ENCODE data around the gene PRDM5. TPM values are rescaled to one million over a fixed set of nuclear protein-coding genes. Genes with fewer than 3 reads are reported as not detected.

PRDM5 gene
- total and polyA plus RNA-seq, 2 donors (not counting 3 experiments of a cell fraction or from before 2014, with no cell fraction given): 2.2 to 8.1 TPM

DNA sequence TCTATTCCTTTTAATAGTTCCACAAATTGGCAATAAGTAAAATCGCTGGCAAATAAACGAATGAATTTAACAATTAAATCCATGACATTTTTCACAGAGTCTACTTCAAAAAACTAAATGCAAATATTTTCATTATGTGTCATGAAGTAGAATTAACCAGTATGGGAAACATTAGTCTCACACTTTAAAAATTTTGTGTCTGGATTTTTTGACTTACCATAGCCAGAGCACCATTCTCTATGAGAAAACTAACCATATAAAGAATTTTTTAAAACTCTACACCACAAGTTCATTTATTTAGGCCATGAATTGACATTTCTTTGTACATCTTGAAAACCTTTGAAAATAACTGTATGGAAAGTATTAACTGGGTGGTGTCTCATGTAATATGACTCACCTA is 41.2 kb downstream of the PRDM5 start:
- FAIRE-seq: no peak
- no peaks in the 10 kb centered on the region for H3K27me3 ChIP-seq (ENCODE audit: control insufficient read depth in 2 of 2, insufficient read depth in 2 of 2, low read length in 2 of 2)
- DNase-seq (ENCODE audit: low read depth, low spot score): no peak
- H4K20me1 ChIP-seq (replicated peaks; ENCODE audit: control insufficient read depth, extremely low read depth, insufficient read depth, low read length): no peaks in the 10 kb centered on the region
- no peaks in the 10 kb centered on the region for H3K9me1 ChIP-seq (replicated peaks; ENCODE audit: control insufficient read depth, extremely low read depth, insufficient read depth, low read length)
- no peak overlapping the region for H3K9ac ChIP-seq (replicated peaks; ENCODE audit: extremely low read depth, insufficient read depth, low read length)
- H3K4me3 ChIP-seq (replicated peaks in 1 of 3; ENCODE audit: insufficient read depth in 1 of 3, low read depth in 1 of 3, low read length in 3 of 3): no peak overlapping the region
- no peak overlapping the region for H3K4me2 ChIP-seq (ENCODE audit: insufficient read depth, low read length)
- H3K4me1 ChIP-seq (ENCODE audit: control insufficient read depth, extremely low read depth, insufficient read depth, low read length): no peaks in the 10 kb centered on the region
- no peak overlapping the region for H3K27ac ChIP-seq (ENCODE audit: insufficient read depth, low read depth, low read length)
- no peaks in the 10 kb centered on the region for H3K36me3 ChIP-seq (ENCODE audit: control insufficient read depth in 2 of 2, extremely low read depth in 1 of 2, insufficient read depth in 2 of 2, low read length in 2 of 2)
- no peaks in the 10 kb centered on the region for H3K9me3 ChIP-seq (replicated peaks; ENCODE audit: control insufficient read depth, insufficient read depth, low read length)
- intact Hi-C loops (cut with micrococcal nuclease): no loop called here
- ChIA-PET CTCF (interaction anchor here (1.0 kb wide), 1 partner anchor 103 kb away, joined by 3 read pairs; no protein-coding TSS in a partner anchor), POLR2A (no interaction called here)
- no peaks in the 10 kb centered on the region for H3K79me2 ChIP-seq (ENCODE audit: control insufficient read depth, insufficient read depth, low read length)
- dilution Hi-C loops (cut with MboI; ENCODE audit: extremely low pct_ligation_motif_present, low sequenced_read_pairs): no loop called here
- H2AFZ ChIP-seq (ENCODE audit: low read depth, low read length): no peak overlapping the region
- BruUV-seq (replicated peaks): no TSS peak
- no peak for TF ChIP-seq EZH2 (IDR thresholded peaks at IDR 0.05; ENCODE audit: borderline replicate concordance, low read depth, low read length, severe bottlenecking)
- TF ChIP-seq, protein P1, sequence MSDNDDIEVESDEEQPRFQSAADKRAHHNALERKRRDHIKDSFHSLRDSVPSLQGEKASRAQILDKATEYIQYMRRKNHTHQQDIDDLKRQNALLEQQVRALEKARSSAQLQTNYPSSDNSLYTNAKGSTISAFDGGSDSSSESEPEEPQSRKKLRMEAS (IDR thresholded peaks at IDR 0.05; ENCODE audit: insufficient read depth, insufficient read length): no peak
- no peak for TF ChIP-seq POLR2AphosphoS5 (IDR thresholded peaks at IDR 0.05; ENCODE audit: insufficient read depth, low read depth, low read length)
- TF ChIP-seq POLR2A (IDR thresholded peaks at IDR 0.05; ENCODE audit: low read depth, low read length): no peak
- TF ChIP-seq, protein P2, sequence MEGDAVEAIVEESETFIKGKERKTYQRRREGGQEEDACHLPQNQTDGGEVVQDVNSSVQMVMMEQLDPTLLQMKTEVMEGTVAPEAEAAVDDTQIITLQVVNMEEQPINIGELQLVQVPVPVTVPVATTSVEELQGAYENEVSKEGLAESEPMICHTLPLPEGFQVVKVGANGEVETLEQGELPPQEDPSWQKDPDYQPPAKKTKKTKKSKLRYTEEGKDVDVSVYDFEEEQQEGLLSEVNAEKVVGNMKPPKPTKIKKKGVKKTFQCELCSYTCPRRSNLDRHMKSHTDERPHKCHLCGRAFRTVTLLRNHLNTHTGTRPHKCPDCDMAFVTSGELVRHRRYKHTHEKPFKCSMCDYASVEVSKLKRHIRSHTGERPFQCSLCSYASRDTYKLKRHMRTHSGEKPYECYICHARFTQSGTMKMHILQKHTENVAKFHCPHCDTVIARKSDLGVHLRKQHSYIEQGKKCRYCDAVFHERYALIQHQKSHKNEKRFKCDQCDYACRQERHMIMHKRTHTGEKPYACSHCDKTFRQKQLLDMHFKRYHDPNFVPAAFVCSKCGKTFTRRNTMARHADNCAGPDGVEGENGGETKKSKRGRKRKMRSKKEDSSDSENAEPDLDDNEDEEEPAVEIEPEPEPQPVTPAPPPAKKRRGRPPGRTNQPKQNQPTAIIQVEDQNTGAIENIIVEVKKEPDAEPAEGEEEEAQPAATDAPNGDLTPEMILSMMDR (IDR thresholded peaks at IDR 0.05; ENCODE audit: extremely low read depth in 1 of 2, insufficient read depth in 1 of 2, low read depth in 1 of 2, low read length in 2 of 2): no peak
- no peak for TF ChIP-seq GATA2 (IDR thresholded peaks at IDR 0.05; ENCODE audit: insufficient read depth, insufficient read length, low read depth, low read length)
- TF ChIP-seq FOS (IDR thresholded peaks at IDR 0.05; ENCODE audit: borderline replicate concordance, insufficient read depth, low read length): no peak
- TF ChIP-seq JUN (IDR thresholded peaks at IDR 0.05; ENCODE audit: borderline replicate concordance, insufficient read depth, insufficient read length, low read depth): no peak
- no peak for TF ChIP-seq MYC (IDR thresholded peaks at IDR 0.05; ENCODE audit: low read depth, low read length)

Measured in endothelial cell of umbilical vein (primary cell).